Testis (tissue), 2 donors: ENCODE data around the gene HIC2.
"Not testable (repeated sequence)": the region's sequence is repeated elsewhere in the genome, so short reads cannot be mapped to it uniquely, and the experiment has no call there.

ENCODE experiments used
- POLR2A ChIP-seq: fragments of 450-650 bp; IDR thresholded peaks from one replicate; pipeline ENCODE4 v1.6.1; 2017; ENCODE audit warnings: antibody characterized with exemption, mild to moderate bottlenecking, moderate library complexity
- TF ChIP-seq, protein P1 (sequence below), 3 experiments: fragments of 450-650 bp in 2 of 3; fragments of 200-600 bp in 1 of 3; sonication (generic) in 1 of 3; IDR thresholded peaks; one replicate each; pipeline ENCODE4 v1.5.1; 2016 to 2019; ENCODE audit warnings: antibody characterized with exemption in 3 of 3, mild to moderate bottlenecking in 2 of 3, moderate library complexity in 1 of 3

DNA sequence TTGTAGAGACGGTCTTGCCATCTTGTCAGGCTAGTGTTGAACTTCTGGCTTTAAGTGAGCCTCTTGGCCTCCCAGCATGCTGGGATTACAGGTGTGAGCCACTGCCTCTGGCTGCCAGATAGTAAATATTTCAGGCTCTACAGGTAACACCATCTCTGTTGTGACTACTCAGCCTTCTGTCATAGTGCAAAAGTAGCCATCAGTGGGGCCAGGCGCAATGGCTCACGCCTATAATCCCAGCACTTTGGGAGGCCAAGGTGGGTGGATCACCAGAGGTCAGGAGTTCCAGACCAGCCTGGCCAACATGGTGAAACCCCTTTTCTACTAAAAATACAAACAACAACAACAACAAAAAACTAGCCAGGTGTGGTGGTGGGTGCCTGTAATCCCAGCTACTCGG lies 35.5 kb downstream of the HIC2 start:
- not testable (repeated sequence) for TF ChIP-seq POLR2A
- TF ChIP-seq, protein P1, sequence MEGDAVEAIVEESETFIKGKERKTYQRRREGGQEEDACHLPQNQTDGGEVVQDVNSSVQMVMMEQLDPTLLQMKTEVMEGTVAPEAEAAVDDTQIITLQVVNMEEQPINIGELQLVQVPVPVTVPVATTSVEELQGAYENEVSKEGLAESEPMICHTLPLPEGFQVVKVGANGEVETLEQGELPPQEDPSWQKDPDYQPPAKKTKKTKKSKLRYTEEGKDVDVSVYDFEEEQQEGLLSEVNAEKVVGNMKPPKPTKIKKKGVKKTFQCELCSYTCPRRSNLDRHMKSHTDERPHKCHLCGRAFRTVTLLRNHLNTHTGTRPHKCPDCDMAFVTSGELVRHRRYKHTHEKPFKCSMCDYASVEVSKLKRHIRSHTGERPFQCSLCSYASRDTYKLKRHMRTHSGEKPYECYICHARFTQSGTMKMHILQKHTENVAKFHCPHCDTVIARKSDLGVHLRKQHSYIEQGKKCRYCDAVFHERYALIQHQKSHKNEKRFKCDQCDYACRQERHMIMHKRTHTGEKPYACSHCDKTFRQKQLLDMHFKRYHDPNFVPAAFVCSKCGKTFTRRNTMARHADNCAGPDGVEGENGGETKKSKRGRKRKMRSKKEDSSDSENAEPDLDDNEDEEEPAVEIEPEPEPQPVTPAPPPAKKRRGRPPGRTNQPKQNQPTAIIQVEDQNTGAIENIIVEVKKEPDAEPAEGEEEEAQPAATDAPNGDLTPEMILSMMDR (IDR thresholded peaks at IDR 0.05): not testable (repeated sequence)
